CD4-positive, alpha-beta T cell (primary cell): ENCODE data around the gene STRADA. TPM values are rescaled to one million over a fixed set of nuclear protein-coding genes. Genes with fewer than 3 reads are reported as not detected.
A peak's percentile ranks its signal among the peaks of the same experiment; 100 is the strongest.

Experiments used
- ATAC-seq: fragments of 200-7000 bp; cut with Tn5 transposase; one replicate; pipeline ENCODE4 v1.10.0; 2022; ENCODE audit warnings: mild to moderate bottlenecking; ENCODE audit not compliant: poor library complexity
- CTCF ChIA-PET: fragments of 350-600 bp; sonication (Branson Sonifier 250); formaldehyde crosslinking; loops from one replicate; lab custom pipeline; 2021; ENCODE audit warnings: antibody characterized with exemption, inconsistent platforms; lab: Charles Lee
- POLR2A ChIA-PET: fragments of 350-600 bp; sonication (Branson Sonifier 250); formaldehyde crosslinking; loops from one replicate; lab custom pipeline; 2021; ENCODE audit warnings: antibody characterized with exemption, inconsistent platforms; lab: Charles Lee
- DNase-seq, 14 experiments: peaks; one replicate each; pipeline ENCODE4 v3.0.0-alpha.2; 2013 to 2020; ENCODE audit warnings: mixed read lengths in 2 of 14
- H3K27ac ChIP-seq, 2 donors: one replicate each; pipeline versions ENCODE4 v1.5.1 to v1.7.0; 2013; ENCODE audit warnings: low read length in 2 of 2, low read depth in 1 of 2, mild to moderate bottlenecking in 1 of 2
- H3K27me3 ChIP-seq, 2 experiments: 1 replicate in 1 of 2; 2 replicates in 1 of 2; pipeline versions ENCODE4 v1.6.1 to v1.7.0; 2013; ENCODE audit warnings: low read length in 2 of 2, control low read depth in 1 of 2, mild to moderate bottlenecking in 1 of 2, moderate library complexity in 1 of 2; ENCODE audit not compliant: insufficient read depth in 2 of 2, control insufficient read depth in 1 of 2
- H3K36me3 ChIP-seq: one replicate; pipeline ENCODE4 v1.6.1; 2013; ENCODE audit warnings: low read length, control low read depth; ENCODE audit not compliant: insufficient read depth
- H3K4me1 ChIP-seq: one replicate; pipeline ENCODE4 v1.6.1; 2013; ENCODE audit warnings: low read length, control low read depth; ENCODE audit not compliant: insufficient read depth
- H3K4me3 ChIP-seq: one replicate; pipeline ENCODE4 v1.5.1; 2013; ENCODE audit warnings: mild to moderate bottlenecking, low read length, moderate library complexity
- H3K9me3 ChIP-seq, 2 experiments: 1 replicate in 1 of 2; 2 replicates in 1 of 2; pipeline versions ENCODE4 v1.6.1 to v1.7.0; 2013; ENCODE audit warnings: low read length in 2 of 2, mild to moderate bottlenecking in 2 of 2, control low read depth in 1 of 2, moderate library complexity in 1 of 2; ENCODE audit not compliant: control insufficient read depth in 1 of 2, insufficient read depth in 1 of 2
- H3K27ac Mint-ChIP-seq: one replicate; pipeline ENCODE4 v1.8.0; 2020; ENCODE audit warnings: mixed read lengths
- H3K27me3 Mint-ChIP-seq: one replicate; pipeline ENCODE4 v1.8.0; 2021; ENCODE audit warnings: mixed read lengths
- H3K36me3 Mint-ChIP-seq: one replicate; pipeline ENCODE4 v1.8.0; 2021; ENCODE audit warnings: low read depth, mixed read lengths
- H3K4me1 Mint-ChIP-seq: one replicate; pipeline ENCODE4 v1.8.0; 2021; ENCODE audit warnings: low read depth, mixed read lengths
- H3K4me3 Mint-ChIP-seq: one replicate; pipeline ENCODE4 v1.8.0; 2020; ENCODE audit warnings: mild to moderate bottlenecking, mixed read lengths
- H3K9me3 Mint-ChIP-seq: one replicate; pipeline ENCODE4 v1.8.0; 2020; ENCODE audit warnings: mixed read lengths
- intact Hi-C, 2 experiments: fragments of 100-400 bp; cut with DNase I in 1 of 2; cut with micrococcal nuclease in 1 of 2; formaldehyde crosslinking; loops; one replicate each; pipeline versions ENCODE4 v1.15.1 to v1.9.0; 2023 to 2025; cut with DNase I, micrococcal nuclease
- total RNA-seq, 174 experiments: library from RNA in 2 of 174; stranded (reverse) in 2 of 174; gene quantifications; one replicate each; pipeline ENCODE4 v1.2.3 and lab custom pipeline; 2021 to 2026
- TF ChIP-seq, protein P1 (sequence below): fragments of 200-600 bp; IDR thresholded peaks from one replicate; pipeline ENCODE4 v1.8.0; 2022; ENCODE audit warnings: antibody characterized with exemption, mild to moderate bottlenecking

Gene STRADA
- total RNA-seq, 2 experiments from 2014 or later = 50.9 to 51.0 TPM

DNA sequence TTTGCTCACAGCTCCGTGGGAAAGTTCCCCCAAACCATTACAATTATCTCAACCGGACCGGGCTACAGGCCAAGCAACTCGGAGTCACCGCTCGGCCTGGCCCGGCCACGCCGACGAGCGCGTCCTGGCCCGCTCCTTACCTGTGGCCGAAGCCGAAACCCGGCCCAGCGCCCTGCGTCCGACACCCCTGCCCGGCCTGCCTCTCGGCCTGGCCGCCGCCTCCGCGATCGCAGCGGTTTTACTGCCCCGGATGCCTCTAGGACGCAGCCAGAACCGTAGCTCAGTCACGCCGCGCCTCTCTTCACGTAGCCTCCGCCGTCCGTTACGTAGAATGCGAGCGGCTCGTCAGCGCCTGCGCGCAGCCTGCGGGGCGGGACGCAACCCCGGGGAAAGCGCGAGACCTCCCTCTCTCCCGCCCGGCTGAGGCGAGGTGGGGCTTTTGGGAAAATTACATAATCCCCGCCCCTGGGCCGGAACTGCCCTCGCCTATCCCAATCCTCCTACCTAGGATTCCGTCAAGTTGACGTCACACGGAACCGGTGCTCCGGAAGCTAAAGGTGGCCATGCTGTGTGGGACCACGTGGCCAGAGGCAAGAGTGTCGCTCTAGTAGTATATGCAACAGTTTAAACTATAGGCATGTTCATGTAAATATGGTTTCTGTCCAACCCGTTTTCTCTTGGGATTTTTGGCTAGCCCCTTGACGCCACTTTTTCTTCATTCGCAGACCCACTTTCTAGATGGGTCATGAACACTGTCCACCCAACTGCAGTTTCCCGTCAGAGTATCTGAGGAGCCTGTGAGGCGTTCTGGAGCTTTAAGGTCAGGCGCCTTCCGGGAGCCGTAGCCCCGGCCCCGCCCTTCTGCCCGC is 31.9 kb upstream of the STRADA start, which contains the start of gene CCDC47:
Gene CCDC47, minus strand, starts transcription at position 326 of the 869 bp plus-strand sequence. CDS start 7,422 bp downstream, outside the sequence.
- peaks cover 71% of the 10 kb centered on the region for H3K4me1 Mint-ChIP-seq
- CTCF ChIA-PET = interaction anchor here (1.3 to 3.3 kb wide), 4 partner anchors 64 to 75 kb away, joined by 5 to 11 read pairs (median 7); no protein-coding TSS in a partner anchor
- ATAC-seq = peak; percentile 80
- intact Hi-C loops = loop anchor here (1.0 to 10.0 kb wide), 11 partner anchors 31 to 721 kb away; partner anchors contain the start of genes FTSJ3 (in 2 of the 2), PSMC5 (in 2 of the 2), DCAF7 (in 1 of the 2) and ICAM2 (in 1 of the 2)
- H3K4me3 Mint-ChIP-seq = peak within 1 kb of the TSS; percentile 99
- no peaks in the 10 kb centered on the region for H3K9me3 Mint-ChIP-seq
- Histone ChIP-seq H3K27me3 (no peaks in the 10 kb centered on the region), H3K9me3 (no peaks in the 10 kb centered on the region), H3K4me3 (peak within 1 kb of the TSS; percentile 67), H3K27ac (peak within 1 kb of the TSS; percentile 94 to 98), H3K4me1 (peaks cover 57% of the 10 kb centered on the region), H3K36me3 (peaks cover 20% of the 10 kb centered on the region)
- H3K36me3 Mint-ChIP-seq = peaks cover 52% of the 10 kb centered on the region
- no peaks in the 10 kb centered on the region for H3K27me3 Mint-ChIP-seq
- POLR2A ChIA-PET = interaction anchor here (0.6 to 6.2 kb wide), 43 partner anchors 10 to 736 kb away, joined by 3 to 276 read pairs (median 5); partner anchors contain the start of genes CEP95, DCAF7, DDX5 and FTSJ3
- TF ChIP-seq, protein P1, sequence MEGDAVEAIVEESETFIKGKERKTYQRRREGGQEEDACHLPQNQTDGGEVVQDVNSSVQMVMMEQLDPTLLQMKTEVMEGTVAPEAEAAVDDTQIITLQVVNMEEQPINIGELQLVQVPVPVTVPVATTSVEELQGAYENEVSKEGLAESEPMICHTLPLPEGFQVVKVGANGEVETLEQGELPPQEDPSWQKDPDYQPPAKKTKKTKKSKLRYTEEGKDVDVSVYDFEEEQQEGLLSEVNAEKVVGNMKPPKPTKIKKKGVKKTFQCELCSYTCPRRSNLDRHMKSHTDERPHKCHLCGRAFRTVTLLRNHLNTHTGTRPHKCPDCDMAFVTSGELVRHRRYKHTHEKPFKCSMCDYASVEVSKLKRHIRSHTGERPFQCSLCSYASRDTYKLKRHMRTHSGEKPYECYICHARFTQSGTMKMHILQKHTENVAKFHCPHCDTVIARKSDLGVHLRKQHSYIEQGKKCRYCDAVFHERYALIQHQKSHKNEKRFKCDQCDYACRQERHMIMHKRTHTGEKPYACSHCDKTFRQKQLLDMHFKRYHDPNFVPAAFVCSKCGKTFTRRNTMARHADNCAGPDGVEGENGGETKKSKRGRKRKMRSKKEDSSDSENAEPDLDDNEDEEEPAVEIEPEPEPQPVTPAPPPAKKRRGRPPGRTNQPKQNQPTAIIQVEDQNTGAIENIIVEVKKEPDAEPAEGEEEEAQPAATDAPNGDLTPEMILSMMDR = no peak
- DNase-seq = peak; percentile 94 to 100 (median 98)
- peak within 1 kb of the TSS; percentile 97 for H3K27ac Mint-ChIP-seq

DNA sequence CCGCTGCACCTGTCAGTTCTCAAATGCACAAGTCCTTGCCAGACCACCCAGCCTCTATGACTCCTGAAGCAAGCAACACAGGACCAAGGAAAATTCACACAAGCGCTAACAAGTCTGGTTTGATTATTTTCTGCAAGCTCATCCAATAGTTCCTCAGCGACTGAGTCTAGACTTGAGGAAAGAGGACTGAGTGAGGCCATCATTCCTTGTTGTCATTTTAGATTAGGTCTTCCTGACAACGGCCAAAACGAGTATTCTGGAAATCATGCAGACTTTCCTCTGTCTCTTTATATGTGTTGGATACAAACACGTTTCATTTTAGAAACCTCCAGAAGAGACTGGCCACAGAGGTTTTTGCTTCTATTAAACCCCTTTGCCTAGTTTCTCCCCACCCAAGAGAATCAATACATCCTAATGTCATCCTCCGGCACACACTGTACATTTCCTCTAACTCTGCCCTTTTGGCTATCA is 31.2 kb upstream of the STRADA start:
- intact Hi-C loops = loop anchor here (1.0 to 10.0 kb wide), 11 partner anchors 31 to 722 kb away; partner anchors contain the start of genes FTSJ3 (in 2 of the 2), PSMC5 (in 2 of the 2), DCAF7 (in 1 of the 2) and ICAM2 (in 1 of the 2)
- H3K36me3 ChIP-seq = peaks cover 20% of the 10 kb centered on the region
- H3K27me3 ChIP-seq = no peaks in the 10 kb centered on the region
- H3K36me3 Mint-ChIP-seq = peaks cover 52% of the 10 kb centered on the region
- H3K9me3 Mint-ChIP-seq = no peaks in the 10 kb centered on the region
- peak overlapping the region; percentile 94 to 98 for H3K27ac ChIP-seq
- no peaks in the 10 kb centered on the region for H3K9me3 ChIP-seq
- DNase-seq (peak in 4 of 14 experiments; percentile 5 to 45 (median 24)), ATAC-seq (no peak)
- no peaks in the 10 kb centered on the region for H3K27me3 Mint-ChIP-seq
- peak overlapping the region; percentile 99 for H3K4me3 Mint-ChIP-seq
- H3K4me1 ChIP-seq = peaks cover 53% of the 10 kb centered on the region
- H3K27ac Mint-ChIP-seq = peak overlapping the region; percentile 97
- POLR2A ChIA-PET = interaction anchor here (1.0 to 6.2 kb wide), 30 partner anchors 10 to 737 kb away, joined by 3 to 276 read pairs (median 8); partner anchors contain the start of genes CEP95, DCAF7, DDX5 and FTSJ3
- CTCF ChIA-PET = interaction anchor here (1.3 to 3.3 kb wide), 4 partner anchors 63 to 76 kb away, joined by 5 to 11 read pairs (median 7); no protein-coding TSS in a partner anchor
- peaks cover 67% of the 10 kb centered on the region for H3K4me1 Mint-ChIP-seq
- TF ChIP-seq, protein P1 = no peak
- peak overlapping the region; percentile 67 for H3K4me3 ChIP-seq

DNA sequence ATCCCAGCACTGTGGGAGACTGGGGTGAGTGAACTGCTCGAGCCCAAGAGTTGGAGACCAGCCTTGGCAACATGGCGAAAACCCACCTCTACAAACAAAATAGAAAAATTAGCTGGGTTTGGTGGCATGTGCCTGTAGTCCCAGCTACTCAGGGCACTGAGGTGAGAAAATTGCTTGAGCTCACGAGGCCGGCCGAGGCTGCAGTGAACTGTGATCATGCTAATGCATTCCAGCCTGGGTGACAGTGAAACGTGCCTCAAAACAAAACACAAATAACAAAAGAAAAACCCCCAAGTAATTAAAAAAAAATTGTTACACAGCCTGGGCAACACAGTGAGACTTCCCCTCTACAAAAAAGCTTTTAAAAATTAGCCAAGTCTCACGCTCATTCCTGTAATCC is 26.8 kb upstream of the STRADA start:
- Histone ChIP-seq H3K4me3 (no peak overlapping the region), H3K9me3 (no peaks in the 10 kb centered on the region), H3K27me3 (no peaks in the 10 kb centered on the region), H3K36me3 (peaks cover 40% of the 10 kb centered on the region), H3K27ac (no peak overlapping the region), H3K4me1 (peaks cover 26% of the 10 kb centered on the region)
- peaks cover 65% of the 10 kb centered on the region for H3K36me3 Mint-ChIP-seq
- ChIA-PET POLR2A (interaction anchor here (0.6 to 1.8 kb wide), 3 partner anchors 70 to 980 kb away, joined by 3 to 4 read pairs (median 3); no protein-coding TSS in a partner anchor), CTCF (no interaction called here)
- TF ChIP-seq, protein P1 = no peak
- intact Hi-C loops = no loop called here
- H3K27ac Mint-ChIP-seq = no peak overlapping the region
- DNase-seq (no peak), ATAC-seq (no peak)
- no peaks in the 10 kb centered on the region for H3K27me3 Mint-ChIP-seq
- H3K4me3 Mint-ChIP-seq = no peak overlapping the region
- peaks cover 66% of the 10 kb centered on the region for H3K4me1 Mint-ChIP-seq
- no peaks in the 10 kb centered on the region for H3K9me3 Mint-ChIP-seq
